ENCODE results near the gene ADAMTS3. TPM values are rescaled to one million over a fixed set of nuclear protein-coding genes. Genes with fewer than 3 reads are reported as not detected.

Gene ADAMTS3
- total RNA-seq, 2 donors from 2014 or later = 1.2 to 2.8 TPM

GRCh38 chr4:72383439-72383838, 185.6 kb downstream of the ADAMTS3 start:
- TF ChIP-seq, protein P1, sequence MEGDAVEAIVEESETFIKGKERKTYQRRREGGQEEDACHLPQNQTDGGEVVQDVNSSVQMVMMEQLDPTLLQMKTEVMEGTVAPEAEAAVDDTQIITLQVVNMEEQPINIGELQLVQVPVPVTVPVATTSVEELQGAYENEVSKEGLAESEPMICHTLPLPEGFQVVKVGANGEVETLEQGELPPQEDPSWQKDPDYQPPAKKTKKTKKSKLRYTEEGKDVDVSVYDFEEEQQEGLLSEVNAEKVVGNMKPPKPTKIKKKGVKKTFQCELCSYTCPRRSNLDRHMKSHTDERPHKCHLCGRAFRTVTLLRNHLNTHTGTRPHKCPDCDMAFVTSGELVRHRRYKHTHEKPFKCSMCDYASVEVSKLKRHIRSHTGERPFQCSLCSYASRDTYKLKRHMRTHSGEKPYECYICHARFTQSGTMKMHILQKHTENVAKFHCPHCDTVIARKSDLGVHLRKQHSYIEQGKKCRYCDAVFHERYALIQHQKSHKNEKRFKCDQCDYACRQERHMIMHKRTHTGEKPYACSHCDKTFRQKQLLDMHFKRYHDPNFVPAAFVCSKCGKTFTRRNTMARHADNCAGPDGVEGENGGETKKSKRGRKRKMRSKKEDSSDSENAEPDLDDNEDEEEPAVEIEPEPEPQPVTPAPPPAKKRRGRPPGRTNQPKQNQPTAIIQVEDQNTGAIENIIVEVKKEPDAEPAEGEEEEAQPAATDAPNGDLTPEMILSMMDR (IDR thresholded peaks at IDR 0.05) = no peak
- H3K27me3 ChIP-seq = no peaks in the 10 kb centered on the region
- no peak overlapping the region for H3K27ac ChIP-seq
- no peaks in the 10 kb centered on the region for H3K36me3 ChIP-seq
- peaks cover 0 to under 1% of the 10 kb centered on the region in 2 donors for H3K4me1 ChIP-seq
- no peaks in the 10 kb centered on the region for H3K9me3 ChIP-seq
- H3K4me3 ChIP-seq = no peak overlapping the region
- no peak for DNase-seq (ENCODE audit: low spot score)

GRCh38 chr4:72378901-72379300, 190.1 kb downstream of the ADAMTS3 start:
- no peak overlapping the region for H3K27ac ChIP-seq
- no peak for DNase-seq (ENCODE audit: low spot score)
- TF ChIP-seq, protein P1 (IDR thresholded peaks at IDR 0.05) = no peak
- no peak overlapping the region for H3K4me3 ChIP-seq
- no peaks in the 10 kb centered on the region for H3K9me3 ChIP-seq
- H3K36me3 ChIP-seq = no peaks in the 10 kb centered on the region
- H3K27me3 ChIP-seq = no peaks in the 10 kb centered on the region
- H3K4me1 ChIP-seq = peaks cover 0 to 4% of the 10 kb centered on the region in 2 donors

GRCh38 chr4:72377491-72378194, 191.4 kb downstream of the ADAMTS3 start:
- peaks cover 0 to 4% of the 10 kb centered on the region in 2 donors for H3K4me1 ChIP-seq
- TF ChIP-seq, protein P1 (IDR thresholded peaks at IDR 0.05) = no peak
- H3K4me3 ChIP-seq = no peak overlapping the region
- no peak overlapping the region for H3K27ac ChIP-seq
- no peak for DNase-seq (ENCODE audit: low spot score)
- no peaks in the 10 kb centered on the region for H3K9me3 ChIP-seq
- no peaks in the 10 kb centered on the region for H3K27me3 ChIP-seq
- no peaks in the 10 kb centered on the region for H3K36me3 ChIP-seq

DNA sequence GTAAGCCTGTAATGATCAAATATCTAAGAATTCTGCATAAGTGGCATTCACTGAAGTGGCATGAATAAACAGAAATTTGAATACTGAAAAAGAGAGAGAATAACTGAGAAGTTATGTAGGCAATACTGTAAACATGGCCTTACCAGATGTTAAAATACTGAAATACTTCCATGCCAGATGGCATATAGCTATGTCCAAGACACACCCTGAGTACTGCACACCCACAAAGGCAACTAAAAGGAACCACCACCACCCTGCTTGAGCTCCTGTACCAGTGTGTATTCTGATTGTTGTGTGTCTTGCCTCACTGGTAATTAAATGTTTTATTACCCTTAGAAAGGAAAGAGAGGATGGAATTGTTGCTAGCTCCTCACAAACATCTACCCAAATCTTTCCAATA, 192.1 kb downstream of the ADAMTS3 start:
- TF ChIP-seq, protein P1 (IDR thresholded peaks at IDR 0.05) = no peak
- DNase-seq (ENCODE audit: low spot score) = no peak
- Histone ChIP-seq H3K27ac (no peak overlapping the region), H3K4me3 (no peak overlapping the region), H3K36me3 (no peaks in the 10 kb centered on the region), H3K9me3 (no peaks in the 10 kb centered on the region), H3K27me3 (no peaks in the 10 kb centered on the region), H3K4me1 (peaks cover 0 to 4% of the 10 kb centered on the region in 2 donors)

DNA sequence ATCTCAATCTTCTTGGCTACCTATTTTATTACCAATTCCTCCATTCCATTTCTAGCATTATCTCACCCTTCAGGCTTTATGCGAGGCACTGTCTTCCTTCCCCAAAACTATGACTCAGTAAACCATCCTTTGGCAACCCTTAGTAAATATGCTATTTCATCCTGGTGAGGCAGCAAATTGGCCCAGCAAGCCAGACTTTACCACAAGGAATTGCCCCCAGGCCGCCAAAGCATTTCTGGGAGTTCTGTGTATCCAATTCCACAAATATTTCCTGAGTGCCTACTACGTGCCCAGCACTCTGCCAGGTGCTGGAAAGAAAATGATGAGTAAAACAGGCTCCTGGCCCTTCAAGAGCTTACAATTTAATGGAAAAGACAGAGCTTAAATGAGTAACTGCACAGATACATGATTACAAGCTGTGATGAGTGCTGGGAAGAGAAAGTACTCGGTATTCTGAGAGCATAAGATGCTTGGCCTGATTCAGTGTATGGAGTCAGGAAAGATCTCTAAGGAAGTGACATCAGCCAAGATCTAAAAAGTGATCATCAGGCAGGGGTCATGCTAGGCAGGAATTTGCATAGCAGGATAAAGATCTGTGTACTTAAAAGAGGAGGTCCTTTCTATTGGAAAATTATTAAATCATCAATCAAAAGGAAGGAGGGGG, 193.8 kb downstream of the ADAMTS3 start:
- no peaks in the 10 kb centered on the region for H3K36me3 ChIP-seq
- TF ChIP-seq, protein P1 (IDR thresholded peaks at IDR 0.05) = no peak
- H3K9me3 ChIP-seq = no peaks in the 10 kb centered on the region
- no peak overlapping the region for H3K27ac ChIP-seq
- H3K4me1 ChIP-seq = peaks cover 0 to 4% of the 10 kb centered on the region in 2 donors
- no peak for DNase-seq (ENCODE audit: low spot score)
- no peak overlapping the region for H3K4me3 ChIP-seq
- no peaks in the 10 kb centered on the region for H3K27me3 ChIP-seq

Data from right atrium auricular region (tissue), 2 donors.